Prostate gland (tissue), 2 donors: ENCODE results near the gene PGAP6.

Experiments used
- CTCF ChIP-seq, 4 experiments: fragments of 200-600 bp in 2 of 4; fragments of 450-650 bp in 2 of 4; sonication (generic) in 2 of 4; IDR thresholded peaks; 1 replicate in 3 of 4; 2 replicates in 1 of 4; pipeline ENCODE4 v1.5.1; 2016 to 2019; ENCODE audit warnings: antibody characterized with exemption in 4 of 4, mild to moderate bottlenecking in 2 of 4, moderate library complexity in 2 of 4
- POLR2A ChIP-seq: fragments of 450-650 bp; IDR thresholded peaks from one replicate; pipeline ENCODE4 v1.6.1; 2016; ENCODE audit warnings: antibody characterized with exemption, mild to moderate bottlenecking
- POLR2AphosphoS5 ChIP-seq: sonication (generic); formaldehyde crosslinking; IDR thresholded peaks from one replicate; pipeline ENCODE4 v1.6.1; 2017; ENCODE audit warnings: antibody characterized with exemption

GRCh38 chr16:405548-406506 lies 24.0 kb upstream of the PGAP6 start:
- no peak for TF ChIP-seq POLR2AphosphoS5
- no peak for TF ChIP-seq CTCF (IDR thresholded peaks at IDR 0.05)
- TF ChIP-seq POLR2A = no peak
